HEK293 (cell line): ENCODE measurements around the gene HNRNPA0.

Source experiments
- CTCF ChIA-PET: fragments of 350-600 bp; formaldehyde crosslinking; extraction: SDS; loops from one replicate; lab custom pipeline; 2021; ENCODE audit warnings: antibody characterized with exemption; lab: Yijun Ruan, JAX
- POLR2A ChIA-PET: fragments of 300-600 bp; formaldehyde crosslinking; extraction: SDS; loops from one replicate; lab custom pipeline; 2020; ENCODE audit warnings: antibody characterized with exemption, inconsistent platforms; lab: Yijun Ruan, JAX
- H3K27ac ChIP-seq: fragments of 200-500 bp; sonication (Bioruptor generic); 2 replicates; pipeline ENCODE4 v1.5.1; 2014; ENCODE audit warnings: low read depth, low read length, control low read depth, inconsistent platforms; ENCODE audit errors: extremely low read depth
- H3K36me3 ChIP-seq, 2 experiments: fragments of 200-500 bp in 1 of 2; sonication (Bioruptor generic) in 1 of 2; 1 replicate in 1 of 2; 2 replicates in 1 of 2; pipeline ENCODE4 v1.5.1; 2014 to 2017; ENCODE audit warnings: inconsistent platforms in 2 of 2, low read length in 2 of 2; ENCODE audit not compliant: control insufficient read depth in 2 of 2, insufficient read depth in 1 of 2
- H3K4me1 ChIP-seq: fragments of 200-500 bp; sonication (Bioruptor generic); 2 replicates; pipeline ENCODE4 v1.5.1; 2014; ENCODE audit warnings: mild to moderate bottlenecking, low read length, inconsistent platforms; ENCODE audit not compliant: control insufficient read depth, insufficient read depth
- H3K4me3 ChIP-seq: 2 replicates; pipeline ENCODE4 v1.5.1; 2011; ENCODE audit warnings: low read depth, mild to moderate bottlenecking, control low read depth, low read length, moderate library complexity
- H3K9me3 ChIP-seq: fragments of 200-500 bp; sonication (Bioruptor generic); 2 replicates; pipeline ENCODE4 v1.5.1; 2014; ENCODE audit warnings: low read depth, low read length, inconsistent platforms; ENCODE audit not compliant: control insufficient read depth, insufficient read depth
- BCL11B ChIP-seq: fragments of 450-650 bp; formaldehyde crosslinking; IDR thresholded peaks from 2 replicates; pipeline ENCODE4 v1.5.1; 2016; ENCODE audit warnings: low read depth, missing biosample characterization, missing genetic modification characterization
- GLIS2 ChIP-seq: fragments of 450-650 bp; formaldehyde crosslinking; IDR thresholded peaks from 2 replicates; pipeline ENCODE4 v1.5.1; 2016; ENCODE audit warnings: missing biosample characterization, missing genetic modification characterization
- OVOL3 ChIP-seq: fragments of 450-650 bp; formaldehyde crosslinking; IDR thresholded peaks from 2 replicates; pipeline ENCODE4 v1.5.1; 2016; ENCODE audit warnings: missing biosample characterization, missing genetic modification characterization
- SCRT1 ChIP-seq: fragments of 450-650 bp; formaldehyde crosslinking; IDR thresholded peaks from 2 replicates; pipeline ENCODE4 v1.5.1; 2016; ENCODE audit warnings: missing biosample characterization, missing genetic modification characterization, borderline replicate concordance
- SCRT2 ChIP-seq: fragments of 450-650 bp; formaldehyde crosslinking; IDR thresholded peaks from 2 replicates; pipeline ENCODE4 v1.5.1; 2016; ENCODE audit warnings: missing biosample characterization, missing genetic modification characterization
- ZBTB11 ChIP-seq: fragments of 450-650 bp; formaldehyde crosslinking; conservative IDR thresholded peaks from 2 replicates; pipeline ENCODE4 v1.5.1; 2016; ENCODE audit warnings: low read depth, missing biosample characterization, missing genetic modification characterization
- ZFP41 ChIP-seq: fragments of 450-650 bp; formaldehyde crosslinking; IDR thresholded peaks from 2 replicates; pipeline ENCODE4 v1.5.1; 2016; ENCODE audit warnings: missing biosample characterization, missing genetic modification characterization, borderline replicate concordance
- ZNF121 ChIP-seq: fragments of 450-650 bp; formaldehyde crosslinking; IDR thresholded peaks from 2 replicates; pipeline ENCODE4 v1.5.1; 2016; ENCODE audit warnings: missing biosample characterization, missing genetic modification characterization
- ZNF157 ChIP-seq: fragments of 450-650 bp; formaldehyde crosslinking; IDR thresholded peaks from 2 replicates; pipeline ENCODE4 v1.5.1; 2016; ENCODE audit warnings: missing biosample characterization, missing genetic modification characterization
- ZNF16 ChIP-seq: fragments of 450-650 bp; formaldehyde crosslinking; IDR thresholded peaks from 2 replicates; pipeline ENCODE4 v1.5.1; 2016; ENCODE audit warnings: low read depth, missing biosample characterization, missing genetic modification characterization
- ZNF214 ChIP-seq: fragments of 450-650 bp; formaldehyde crosslinking; IDR thresholded peaks from 2 replicates; pipeline ENCODE4 v1.5.1; 2017; ENCODE audit warnings: missing biosample characterization, mild to moderate bottlenecking, missing genetic modification characterization, borderline replicate concordance
- ZNF266 ChIP-seq: fragments of 450-650 bp; formaldehyde crosslinking; IDR thresholded peaks from 2 replicates; pipeline ENCODE4 v1.5.1; 2016; ENCODE audit warnings: missing biosample characterization, missing genetic modification characterization, low read depth
- ZNF433 ChIP-seq: fragments of 450-650 bp; formaldehyde crosslinking; IDR thresholded peaks from 2 replicates; pipeline ENCODE4 v1.5.1; 2016; ENCODE audit warnings: missing biosample characterization, missing genetic modification characterization, low read depth
- ZNF791 ChIP-seq: fragments of 450-650 bp; formaldehyde crosslinking; IDR thresholded peaks from 2 replicates; pipeline ENCODE4 v1.5.1; 2016; ENCODE audit warnings: missing biosample characterization, missing genetic modification characterization
- TF ChIP-seq, protein P1 (sequence below): fragments of 450-650 bp; formaldehyde crosslinking; IDR thresholded peaks from 2 replicates; pipeline ENCODE4 v1.5.1; 2016; ENCODE audit warnings: missing biosample characterization, missing genetic modification characterization, borderline replicate concordance
- TF ChIP-seq, protein P2 (sequence below): fragments of 450-650 bp; formaldehyde crosslinking; IDR thresholded peaks from 2 replicates; pipeline ENCODE4 v1.5.1; 2016; ENCODE audit warnings: missing biosample characterization, missing genetic modification characterization
- TF ChIP-seq, protein P3 (sequence below): fragments of 450-650 bp; formaldehyde crosslinking; IDR thresholded peaks from 2 replicates; pipeline ENCODE4 v1.5.1; 2017; ENCODE audit warnings: missing biosample characterization, missing genetic modification characterization
- TF ChIP-seq, protein P4 (sequence below): fragments of 450-650 bp; formaldehyde crosslinking; IDR thresholded peaks from 2 replicates; pipeline ENCODE4 v1.5.1; 2016; ENCODE audit warnings: missing biosample characterization, missing genetic modification characterization
- TF ChIP-seq, protein P5 (sequence below): fragments of 450-650 bp; formaldehyde crosslinking; IDR thresholded peaks from 2 replicates; pipeline ENCODE4 v1.5.0; 2017; ENCODE audit warnings: missing biosample characterization, missing genetic modification characterization, borderline replicate concordance

The HNRNPA0 gene

DNA sequence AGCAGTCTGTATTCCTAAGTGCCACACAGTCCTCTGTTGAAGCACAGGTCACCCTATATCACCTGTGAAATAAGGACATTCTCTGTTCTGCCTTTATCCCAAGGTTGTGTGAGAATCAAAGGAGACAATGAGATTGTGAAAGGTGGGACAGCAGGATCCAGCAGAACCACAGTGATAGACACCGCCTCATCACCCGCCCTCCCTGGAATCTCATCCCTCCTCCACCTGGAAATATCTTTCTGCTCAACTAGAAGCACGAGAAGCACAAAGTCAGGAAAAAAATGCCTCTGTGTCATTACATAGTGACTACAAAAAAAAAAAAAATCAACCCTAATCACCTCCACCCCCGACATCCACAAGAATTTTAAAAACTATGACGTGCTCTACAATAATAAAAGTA lies 50.6 kb downstream of the HNRNPA0 start:
- Histone ChIP-seq H3K27ac (no peak overlapping the region), H3K4me3 (no peak overlapping the region), H3K9me3 (no peaks in the 10 kb centered on the region), H3K4me1 (no peaks in the 10 kb centered on the region), H3K36me3 (no peaks in the 10 kb centered on the region)
- TF ChIP-seq ZNF433 (tag by site-specific recombination) (no peak), ZNF157 (tag by site-specific recombination) (no peak), SCRT2 (tag by site-specific recombination) (no peak), ZBTB11 (tag by site-specific recombination) (no peak), ZNF214 (tag by site-specific recombination) (no peak), ZNF121 (no peak), ZNF266 (tag by site-specific recombination) (no peak), SCRT1 (tag by site-specific recombination) (no peak), GLIS2 (no peak), OVOL3 (tag by site-specific recombination) (no peak), ZFP41 (tag by site-specific recombination) (no peak), ZNF791 (tag by site-specific recombination) (no peak), BCL11B (tag by site-specific recombination) (no peak), ZNF16 (tag by site-specific recombination) (no peak)
- TF ChIP-seq, protein P1, sequence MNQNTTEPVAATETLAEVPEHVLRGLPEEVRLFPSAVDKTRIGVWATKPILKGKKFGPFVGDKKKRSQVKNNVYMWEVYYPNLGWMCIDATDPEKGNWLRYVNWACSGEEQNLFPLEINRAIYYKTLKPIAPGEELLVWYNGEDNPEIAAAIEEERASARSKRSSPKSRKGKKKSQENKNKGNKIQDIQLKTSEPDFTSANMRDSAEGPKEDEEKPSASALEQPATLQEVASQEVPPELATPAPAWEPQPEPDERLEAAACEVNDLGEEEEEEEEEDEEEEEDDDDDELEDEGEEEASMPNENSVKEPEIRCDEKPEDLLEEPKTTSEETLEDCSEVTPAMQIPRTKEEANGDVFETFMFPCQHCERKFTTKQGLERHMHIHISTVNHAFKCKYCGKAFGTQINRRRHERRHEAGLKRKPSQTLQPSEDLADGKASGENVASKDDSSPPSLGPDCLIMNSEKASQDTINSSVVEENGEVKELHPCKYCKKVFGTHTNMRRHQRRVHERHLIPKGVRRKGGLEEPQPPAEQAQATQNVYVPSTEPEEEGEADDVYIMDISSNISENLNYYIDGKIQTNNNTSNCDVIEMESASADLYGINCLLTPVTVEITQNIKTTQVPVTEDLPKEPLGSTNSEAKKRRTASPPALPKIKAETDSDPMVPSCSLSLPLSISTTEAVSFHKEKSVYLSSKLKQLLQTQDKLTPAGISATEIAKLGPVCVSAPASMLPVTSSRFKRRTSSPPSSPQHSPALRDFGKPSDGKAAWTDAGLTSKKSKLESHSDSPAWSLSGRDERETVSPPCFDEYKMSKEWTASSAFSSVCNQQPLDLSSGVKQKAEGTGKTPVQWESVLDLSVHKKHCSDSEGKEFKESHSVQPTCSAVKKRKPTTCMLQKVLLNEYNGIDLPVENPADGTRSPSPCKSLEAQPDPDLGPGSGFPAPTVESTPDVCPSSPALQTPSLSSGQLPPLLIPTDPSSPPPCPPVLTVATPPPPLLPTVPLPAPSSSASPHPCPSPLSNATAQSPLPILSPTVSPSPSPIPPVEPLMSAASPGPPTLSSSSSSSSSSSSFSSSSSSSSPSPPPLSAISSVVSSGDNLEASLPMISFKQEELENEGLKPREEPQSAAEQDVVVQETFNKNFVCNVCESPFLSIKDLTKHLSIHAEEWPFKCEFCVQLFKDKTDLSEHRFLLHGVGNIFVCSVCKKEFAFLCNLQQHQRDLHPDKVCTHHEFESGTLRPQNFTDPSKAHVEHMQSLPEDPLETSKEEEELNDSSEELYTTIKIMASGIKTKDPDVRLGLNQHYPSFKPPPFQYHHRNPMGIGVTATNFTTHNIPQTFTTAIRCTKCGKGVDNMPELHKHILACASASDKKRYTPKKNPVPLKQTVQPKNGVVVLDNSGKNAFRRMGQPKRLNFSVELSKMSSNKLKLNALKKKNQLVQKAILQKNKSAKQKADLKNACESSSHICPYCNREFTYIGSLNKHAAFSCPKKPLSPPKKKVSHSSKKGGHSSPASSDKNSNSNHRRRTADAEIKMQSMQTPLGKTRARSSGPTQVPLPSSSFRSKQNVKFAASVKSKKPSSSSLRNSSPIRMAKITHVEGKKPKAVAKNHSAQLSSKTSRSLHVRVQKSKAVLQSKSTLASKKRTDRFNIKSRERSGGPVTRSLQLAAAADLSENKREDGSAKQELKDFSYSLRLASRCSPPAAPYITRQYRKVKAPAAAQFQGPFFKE (tag by site-specific recombination) = no peak
- TF ChIP-seq, protein P2, sequence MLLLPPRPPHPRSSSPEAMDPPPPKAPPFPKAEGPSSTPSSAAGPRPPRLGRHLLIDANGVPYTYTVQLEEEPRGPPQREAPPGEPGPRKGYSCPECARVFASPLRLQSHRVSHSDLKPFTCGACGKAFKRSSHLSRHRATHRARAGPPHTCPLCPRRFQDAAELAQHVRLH (tag by site-specific recombination) = no peak
- TF ChIP-seq, protein P3, sequence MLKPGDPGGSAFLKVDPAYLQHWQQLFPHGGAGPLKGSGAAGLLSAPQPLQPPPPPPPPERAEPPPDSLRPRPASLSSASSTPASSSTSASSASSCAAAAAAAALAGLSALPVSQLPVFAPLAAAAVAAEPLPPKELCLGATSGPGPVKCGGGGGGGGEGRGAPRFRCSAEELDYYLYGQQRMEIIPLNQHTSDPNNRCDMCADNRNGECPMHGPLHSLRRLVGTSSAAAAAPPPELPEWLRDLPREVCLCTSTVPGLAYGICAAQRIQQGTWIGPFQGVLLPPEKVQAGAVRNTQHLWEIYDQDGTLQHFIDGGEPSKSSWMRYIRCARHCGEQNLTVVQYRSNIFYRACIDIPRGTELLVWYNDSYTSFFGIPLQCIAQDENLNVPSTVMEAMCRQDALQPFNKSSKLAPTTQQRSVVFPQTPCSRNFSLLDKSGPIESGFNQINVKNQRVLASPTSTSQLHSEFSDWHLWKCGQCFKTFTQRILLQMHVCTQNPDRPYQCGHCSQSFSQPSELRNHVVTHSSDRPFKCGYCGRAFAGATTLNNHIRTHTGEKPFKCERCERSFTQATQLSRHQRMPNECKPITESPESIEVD = no peak
- TF ChIP-seq, protein P4, sequence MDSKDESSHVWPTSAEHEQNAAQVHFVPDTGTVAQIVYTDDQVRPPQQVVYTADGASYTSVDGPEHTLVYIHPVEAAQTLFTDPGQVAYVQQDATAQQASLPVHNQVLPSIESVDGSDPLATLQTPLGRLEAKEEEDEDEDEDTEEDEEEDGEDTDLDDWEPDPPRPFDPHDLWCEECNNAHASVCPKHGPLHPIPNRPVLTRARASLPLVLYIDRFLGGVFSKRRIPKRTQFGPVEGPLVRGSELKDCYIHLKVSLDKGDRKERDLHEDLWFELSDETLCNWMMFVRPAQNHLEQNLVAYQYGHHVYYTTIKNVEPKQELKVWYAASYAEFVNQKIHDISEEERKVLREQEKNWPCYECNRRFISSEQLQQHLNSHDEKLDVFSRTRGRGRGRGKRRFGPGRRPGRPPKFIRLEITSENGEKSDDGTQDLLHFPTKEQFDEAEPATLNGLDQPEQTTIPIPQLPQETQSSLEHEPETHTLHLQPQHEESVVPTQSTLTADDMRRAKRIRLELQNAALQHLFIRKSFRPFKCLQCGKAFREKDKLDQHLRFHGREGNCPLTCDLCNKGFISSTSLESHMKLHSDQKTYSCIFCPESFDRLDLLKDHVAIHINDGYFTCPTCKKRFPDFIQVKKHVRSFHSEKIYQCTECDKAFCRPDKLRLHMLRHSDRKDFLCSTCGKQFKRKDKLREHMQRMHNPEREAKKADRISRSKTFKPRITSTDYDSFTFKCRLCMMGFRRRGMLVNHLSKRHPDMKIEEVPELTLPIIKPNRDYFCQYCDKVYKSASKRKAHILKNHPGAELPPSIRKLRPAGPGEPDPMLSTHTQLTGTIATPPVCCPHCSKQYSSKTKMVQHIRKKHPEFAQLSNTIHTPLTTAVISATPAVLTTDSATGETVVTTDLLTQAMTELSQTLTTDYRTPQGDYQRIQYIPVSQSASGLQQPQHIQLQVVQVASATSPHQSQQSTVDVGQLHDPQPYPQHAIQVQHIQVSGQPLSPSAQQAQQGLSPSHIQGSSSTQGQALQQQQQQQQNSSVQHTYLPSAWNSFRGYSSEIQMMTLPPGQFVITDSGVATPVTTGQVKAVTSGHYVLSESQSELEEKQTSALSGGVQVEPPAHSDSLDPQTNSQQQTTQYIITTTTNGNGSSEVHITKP (tag by site-specific recombination) = no peak
- TF ChIP-seq, protein P5, sequence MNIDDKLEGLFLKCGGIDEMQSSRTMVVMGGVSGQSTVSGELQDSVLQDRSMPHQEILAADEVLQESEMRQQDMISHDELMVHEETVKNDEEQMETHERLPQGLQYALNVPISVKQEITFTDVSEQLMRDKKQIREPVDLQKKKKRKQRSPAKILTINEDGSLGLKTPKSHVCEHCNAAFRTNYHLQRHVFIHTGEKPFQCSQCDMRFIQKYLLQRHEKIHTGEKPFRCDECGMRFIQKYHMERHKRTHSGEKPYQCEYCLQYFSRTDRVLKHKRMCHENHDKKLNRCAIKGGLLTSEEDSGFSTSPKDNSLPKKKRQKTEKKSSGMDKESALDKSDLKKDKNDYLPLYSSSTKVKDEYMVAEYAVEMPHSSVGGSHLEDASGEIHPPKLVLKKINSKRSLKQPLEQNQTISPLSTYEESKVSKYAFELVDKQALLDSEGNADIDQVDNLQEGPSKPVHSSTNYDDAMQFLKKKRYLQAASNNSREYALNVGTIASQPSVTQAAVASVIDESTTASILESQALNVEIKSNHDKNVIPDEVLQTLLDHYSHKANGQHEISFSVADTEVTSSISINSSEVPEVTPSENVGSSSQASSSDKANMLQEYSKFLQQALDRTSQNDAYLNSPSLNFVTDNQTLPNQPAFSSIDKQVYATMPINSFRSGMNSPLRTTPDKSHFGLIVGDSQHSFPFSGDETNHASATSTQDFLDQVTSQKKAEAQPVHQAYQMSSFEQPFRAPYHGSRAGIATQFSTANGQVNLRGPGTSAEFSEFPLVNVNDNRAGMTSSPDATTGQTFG (tag by site-specific recombination) = no peak
- CTCF ChIA-PET = no interaction called here
- POLR2A ChIA-PET = no interaction called here
